Erythroblast (primary cell): Measurements from ENCODE around the gene PACS1.

Source experiments
- GATA1 ChIP-seq: IDR thresholded peaks from 2 replicates; pipeline ENCODE4 v1.6.1; 2011; ENCODE audit warnings: low read depth, mild to moderate bottlenecking, control low read depth, low read length, moderate library complexity
- POLR2A ChIP-seq: IDR thresholded peaks from 2 replicates; pipeline ENCODE4 v1.6.1; 2011; ENCODE audit warnings: mild to moderate bottlenecking, low read length

DNA sequence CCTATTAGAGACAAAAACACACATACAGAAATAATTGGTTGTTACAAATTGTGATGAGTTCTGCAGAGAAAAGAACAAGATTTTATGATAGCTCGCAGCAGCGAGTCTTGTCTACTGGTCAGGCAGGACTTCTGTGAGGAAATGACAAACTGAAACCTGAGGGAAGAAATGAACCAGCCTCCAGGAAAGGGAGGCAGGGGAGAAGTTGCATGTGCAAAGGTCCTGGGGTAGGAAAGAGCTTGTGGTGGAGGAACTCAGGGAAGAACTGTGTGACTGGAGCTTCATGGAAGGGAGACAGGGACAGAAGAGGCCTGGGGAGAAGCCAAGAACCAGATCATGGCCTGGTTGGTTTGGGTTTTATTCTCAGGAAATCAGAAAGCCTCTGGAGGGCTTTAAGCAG, 189.2 kb downstream of the PACS1 start:
- TF ChIP-seq GATA1, result no peak
- TF ChIP-seq POLR2A, result no peak
